Measurements from ENCODE around the gene TCP10L.

TCP10L gene

DNA sequence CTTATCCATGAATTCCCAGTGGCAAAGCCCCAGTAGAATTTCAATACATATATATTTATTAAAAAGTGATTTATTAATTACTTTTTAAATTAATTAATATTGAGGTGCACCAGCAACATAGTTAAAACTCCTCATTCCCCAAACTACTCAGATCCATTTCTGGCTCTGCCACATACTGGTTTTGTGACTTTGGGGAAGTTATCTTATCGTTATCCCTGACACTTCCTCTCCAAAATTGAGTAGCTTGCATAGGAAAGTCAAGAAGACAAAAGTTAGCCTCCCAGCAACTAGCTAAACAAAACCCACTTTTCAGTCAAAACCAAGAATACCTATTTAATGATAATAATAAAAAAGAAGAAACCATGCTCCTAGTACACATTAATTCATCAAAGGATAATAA, 35.9 kb downstream of the TCP10L start:
- TF ChIP-seq TCF12 (IDR thresholded peaks at IDR 0.05; ENCODE audit: low read depth) (no peak), EP300 (IDR thresholded peaks at IDR 0.05; ENCODE audit: borderline replicate concordance) (no peak), USF1 (IDR thresholded peaks at IDR 0.05) (no peak), RAD21 (IDR thresholded peaks at IDR 0.05; ENCODE audit: low read depth) (no peak), REST (IDR thresholded peaks at IDR 0.05; ENCODE audit: low read depth) (no peak), CREB1 (IDR thresholded peaks at IDR 0.05; ENCODE audit: low read depth) (no peak), YY1 (IDR thresholded peaks at IDR 0.05; ENCODE audit: low read depth) (no peak), FOXM1 (IDR thresholded peaks at IDR 0.05; ENCODE audit: borderline replicate concordance, low read depth) (no peak), EGR1 (IDR thresholded peaks at IDR 0.05) (no peak), ZBTB7A (IDR thresholded peaks at IDR 0.05; ENCODE audit: low read depth) (no peak), CEBPB (IDR thresholded peaks at IDR 0.05) (no peak), TEAD4 (IDR thresholded peaks at IDR 0.05) (no peak), TAF1 (IDR thresholded peaks at IDR 0.05; ENCODE audit: low read depth) (no peak), NFIC (IDR thresholded peaks at IDR 0.05) (no peak)
- TF ChIP-seq, protein P1, sequence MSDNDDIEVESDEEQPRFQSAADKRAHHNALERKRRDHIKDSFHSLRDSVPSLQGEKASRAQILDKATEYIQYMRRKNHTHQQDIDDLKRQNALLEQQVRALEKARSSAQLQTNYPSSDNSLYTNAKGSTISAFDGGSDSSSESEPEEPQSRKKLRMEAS (IDR thresholded peaks at IDR 0.05), result no peak

- TF ChIP-seq YY1 (IDR thresholded peaks at IDR 0.05; ENCODE audit: low read depth), result no peak
- TF ChIP-seq NFIC (IDR thresholded peaks at IDR 0.05), result no peak
- TF ChIP-seq ZBTB7A (IDR thresholded peaks at IDR 0.05; ENCODE audit: low read depth), result no peak
- no peak for TF ChIP-seq USF1 (IDR thresholded peaks at IDR 0.05)
- TF ChIP-seq TAF1 (IDR thresholded peaks at IDR 0.05; ENCODE audit: low read depth), result no peak
- TF ChIP-seq, protein P1 (IDR thresholded peaks at IDR 0.05), result no peak
- no peak for TF ChIP-seq FOXM1 (IDR thresholded peaks at IDR 0.05; ENCODE audit: borderline replicate concordance, low read depth)
- TF ChIP-seq CREB1 (IDR thresholded peaks at IDR 0.05; ENCODE audit: low read depth), result no peak
- no peak for TF ChIP-seq TCF12 (IDR thresholded peaks at IDR 0.05; ENCODE audit: low read depth)
- TF ChIP-seq EP300 (IDR thresholded peaks at IDR 0.05; ENCODE audit: borderline replicate concordance), result no peak
- TF ChIP-seq REST (IDR thresholded peaks at IDR 0.05; ENCODE audit: low read depth), result no peak
- no peak for TF ChIP-seq CEBPB (IDR thresholded peaks at IDR 0.05)
- TF ChIP-seq TEAD4 (IDR thresholded peaks at IDR 0.05), result no peak
- no peak for TF ChIP-seq EGR1 (IDR thresholded peaks at IDR 0.05)
- TF ChIP-seq RAD21 (IDR thresholded peaks at IDR 0.05; ENCODE audit: low read depth), result no peak
Observed at GRCh38 chr21:32548978-32549377, 36.3 kb downstream of the TCP10L start.

DNA sequence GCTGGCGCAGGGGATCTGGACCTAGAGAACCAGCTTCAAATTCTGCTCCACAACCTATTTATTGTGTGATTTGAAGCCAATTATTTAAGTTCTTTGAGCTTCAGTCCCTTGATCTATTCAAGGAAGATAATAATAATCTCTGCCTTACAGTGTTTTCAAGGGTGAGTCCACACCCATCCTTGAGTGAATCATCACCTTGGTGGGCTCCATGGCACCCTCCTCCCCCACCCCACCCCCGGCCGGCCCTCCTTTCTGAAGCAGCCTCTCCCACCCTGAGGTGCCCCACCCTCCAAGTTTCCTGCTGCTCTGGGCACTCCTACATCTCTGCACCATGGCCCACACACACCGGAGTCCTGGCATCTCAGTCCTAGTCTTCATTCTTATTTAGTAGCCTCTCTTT, 38.3 kb downstream of the TCP10L start:
- TF ChIP-seq REST (IDR thresholded peaks at IDR 0.05; ENCODE audit: low read depth) (no peak), CEBPB (IDR thresholded peaks at IDR 0.05) (no peak), TEAD4 (IDR thresholded peaks at IDR 0.05) (no peak), CREB1 (IDR thresholded peaks at IDR 0.05; ENCODE audit: low read depth) (no peak), TCF12 (IDR thresholded peaks at IDR 0.05; ENCODE audit: low read depth) (no peak), EGR1 (IDR thresholded peaks at IDR 0.05) (no peak), USF1 (IDR thresholded peaks at IDR 0.05) (no peak), EP300 (IDR thresholded peaks at IDR 0.05; ENCODE audit: borderline replicate concordance) (no peak), TAF1 (IDR thresholded peaks at IDR 0.05; ENCODE audit: low read depth) (no peak), ZBTB7A (IDR thresholded peaks at IDR 0.05; ENCODE audit: low read depth) (no peak), RAD21 (IDR thresholded peaks at IDR 0.05; ENCODE audit: low read depth) (no peak), NFIC (IDR thresholded peaks at IDR 0.05) (no peak), YY1 (IDR thresholded peaks at IDR 0.05; ENCODE audit: low read depth) (no peak), FOXM1 (IDR thresholded peaks at IDR 0.05; ENCODE audit: borderline replicate concordance, low read depth) (no peak)
- TF ChIP-seq, protein P1 (IDR thresholded peaks at IDR 0.05), result no peak
